GM20000 (cell line): ENCODE data around the gene CDA.

ENCODE experiments used
- DNase-seq: peaks from one replicate; pipeline ENCODE4 v3.0.0; 2012; ENCODE audit warnings: low spot score
- TF ChIP-seq, protein P1 (sequence below): IDR thresholded peaks from 2 replicates; pipeline ENCODE4 v1.5.1; 2012; ENCODE audit warnings: mild to moderate bottlenecking, control low read depth; ENCODE audit errors: extremely low read depth, missing control alignments

The CDA gene

DNA sequence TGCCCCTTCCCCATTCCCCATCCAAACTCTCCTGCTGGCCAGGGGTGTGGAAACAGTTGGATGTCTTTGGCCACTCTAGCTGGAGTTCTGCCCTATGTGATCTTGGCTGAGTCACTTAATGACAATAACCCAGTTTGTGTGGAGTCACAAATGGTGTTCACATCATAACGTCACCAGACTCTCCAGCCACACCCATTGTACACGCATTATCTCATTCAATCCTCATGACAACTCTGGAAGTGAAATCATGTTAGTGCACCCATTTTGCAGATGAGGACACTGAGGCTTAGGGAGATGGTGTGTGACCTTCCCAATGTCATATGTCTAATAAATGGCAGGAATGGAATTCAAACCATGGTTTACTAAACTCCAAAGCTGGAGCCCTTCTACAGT, 1.2 kb upstream of the CDA start:
- TF ChIP-seq, protein P1, sequence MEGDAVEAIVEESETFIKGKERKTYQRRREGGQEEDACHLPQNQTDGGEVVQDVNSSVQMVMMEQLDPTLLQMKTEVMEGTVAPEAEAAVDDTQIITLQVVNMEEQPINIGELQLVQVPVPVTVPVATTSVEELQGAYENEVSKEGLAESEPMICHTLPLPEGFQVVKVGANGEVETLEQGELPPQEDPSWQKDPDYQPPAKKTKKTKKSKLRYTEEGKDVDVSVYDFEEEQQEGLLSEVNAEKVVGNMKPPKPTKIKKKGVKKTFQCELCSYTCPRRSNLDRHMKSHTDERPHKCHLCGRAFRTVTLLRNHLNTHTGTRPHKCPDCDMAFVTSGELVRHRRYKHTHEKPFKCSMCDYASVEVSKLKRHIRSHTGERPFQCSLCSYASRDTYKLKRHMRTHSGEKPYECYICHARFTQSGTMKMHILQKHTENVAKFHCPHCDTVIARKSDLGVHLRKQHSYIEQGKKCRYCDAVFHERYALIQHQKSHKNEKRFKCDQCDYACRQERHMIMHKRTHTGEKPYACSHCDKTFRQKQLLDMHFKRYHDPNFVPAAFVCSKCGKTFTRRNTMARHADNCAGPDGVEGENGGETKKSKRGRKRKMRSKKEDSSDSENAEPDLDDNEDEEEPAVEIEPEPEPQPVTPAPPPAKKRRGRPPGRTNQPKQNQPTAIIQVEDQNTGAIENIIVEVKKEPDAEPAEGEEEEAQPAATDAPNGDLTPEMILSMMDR: no peak
- no peak for DNase-seq

DNA sequence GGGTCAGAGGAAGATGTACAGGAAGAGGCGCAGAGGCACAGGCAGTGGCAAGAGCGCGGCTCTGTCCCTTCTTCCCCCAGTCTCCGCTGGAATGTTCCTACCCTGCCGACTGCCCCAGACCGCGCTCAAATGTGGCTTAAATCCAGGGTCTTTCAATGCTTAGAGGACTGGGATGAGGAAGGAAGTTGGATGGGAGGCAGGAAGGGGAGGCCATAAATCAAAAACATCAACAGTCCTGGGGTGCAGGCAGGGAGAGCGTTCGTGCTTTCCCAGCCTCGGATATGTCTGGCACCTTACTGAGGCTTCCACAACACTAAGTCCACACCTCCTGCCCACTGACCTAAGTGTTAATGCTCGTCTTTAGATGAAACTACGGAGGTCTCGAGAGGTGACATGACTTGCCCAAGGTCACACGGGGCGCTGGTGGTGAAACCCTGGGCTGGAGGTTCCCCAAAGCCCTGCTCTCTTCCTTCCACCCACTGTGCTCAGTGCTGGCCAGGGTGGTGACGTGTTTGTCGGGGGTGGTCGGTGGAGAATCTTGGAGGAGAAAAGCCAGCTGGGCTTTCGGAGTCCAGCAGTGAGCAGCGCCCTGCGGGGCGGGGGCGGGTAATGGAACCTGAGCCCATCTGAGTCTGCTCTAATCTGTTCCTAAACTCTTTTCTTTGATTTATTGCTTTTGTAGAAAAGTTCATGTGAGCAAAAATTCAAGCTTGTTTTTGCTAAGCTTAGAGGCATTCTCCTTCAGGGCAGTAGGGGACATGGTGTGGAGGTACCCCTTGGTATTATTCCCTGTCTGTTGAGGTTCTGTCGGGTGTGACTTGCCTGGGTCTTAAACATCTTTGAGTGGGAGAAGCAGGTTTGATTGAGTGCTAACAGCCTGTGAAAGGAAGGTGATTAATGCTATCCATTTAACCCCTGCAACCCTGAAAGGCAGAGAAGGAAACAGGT, 708 bp downstream of the CDA start:
- DNase-seq: no peak
- TF ChIP-seq, protein P1: no peak

DNA sequence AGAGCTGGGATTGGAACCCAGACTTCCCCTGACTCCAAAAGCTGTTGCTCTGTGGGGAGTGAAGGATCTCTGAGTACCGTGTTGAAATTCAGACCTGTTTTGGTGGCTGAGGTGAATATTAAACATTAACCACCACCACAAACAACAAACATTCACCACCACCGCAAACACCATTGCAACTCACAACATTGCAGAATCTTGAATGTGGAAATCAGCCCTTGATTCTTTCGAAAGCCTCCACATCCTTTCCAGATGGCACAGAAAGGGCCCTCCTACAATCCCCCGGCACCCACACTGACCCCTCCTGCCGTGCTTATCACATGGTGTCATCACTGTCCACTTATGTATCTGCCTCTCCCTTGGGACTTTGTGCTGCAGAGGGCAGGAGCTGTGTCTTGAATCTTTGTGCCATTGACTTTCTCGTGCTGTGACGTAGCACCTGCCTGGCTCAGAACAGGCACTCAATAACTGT, 1.4 kb downstream of the CDA start:
- DNase-seq: no peak
- TF ChIP-seq, protein P1: no peak

DNA sequence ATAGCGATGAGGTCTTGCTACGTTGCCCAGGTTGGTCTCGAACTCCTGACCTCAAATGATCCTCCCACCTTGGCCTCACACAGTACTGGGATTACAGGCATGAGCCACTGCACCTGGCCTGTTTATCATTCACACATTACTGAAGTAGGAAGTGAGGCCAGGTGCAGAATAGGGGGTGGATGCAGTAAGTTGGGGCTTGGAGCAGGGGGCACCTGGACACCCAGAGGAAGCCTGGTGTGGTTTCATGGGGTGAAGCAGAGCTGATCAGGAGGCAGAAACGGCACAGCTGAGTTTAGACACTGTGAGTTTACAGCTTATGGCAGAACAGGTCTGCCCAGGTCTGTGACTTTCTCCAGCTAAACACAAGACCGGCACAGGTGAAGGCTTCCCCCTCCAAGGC, 4.9 kb downstream of the CDA start:
- DNase-seq: no peak

DNA sequence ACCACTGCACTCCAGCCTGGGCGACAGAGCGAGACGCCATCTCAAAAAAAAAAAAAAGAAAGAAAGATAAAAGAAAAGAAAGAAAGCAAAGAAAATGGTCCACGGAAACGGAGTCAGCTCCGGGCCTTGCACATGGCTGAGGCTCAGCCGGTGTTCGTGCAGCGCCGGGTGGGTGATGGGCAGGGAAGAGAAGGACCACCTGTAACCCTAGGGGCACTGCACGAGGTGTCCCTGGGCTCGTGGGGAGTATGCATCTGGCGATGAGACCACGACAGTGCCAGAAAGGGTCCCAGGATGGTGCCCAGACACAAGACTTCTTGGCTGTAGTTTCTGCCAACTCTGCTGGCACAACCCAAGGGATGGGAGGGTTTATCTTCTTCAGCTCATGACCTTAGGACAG, 5.8 kb downstream of the CDA start:
- no peak for DNase-seq
- TF ChIP-seq, protein P1: no peak

More for the DNA sequence above, 4.9 kb downstream of the CDA start:
- TF ChIP-seq, protein P1: no peak

DNA sequence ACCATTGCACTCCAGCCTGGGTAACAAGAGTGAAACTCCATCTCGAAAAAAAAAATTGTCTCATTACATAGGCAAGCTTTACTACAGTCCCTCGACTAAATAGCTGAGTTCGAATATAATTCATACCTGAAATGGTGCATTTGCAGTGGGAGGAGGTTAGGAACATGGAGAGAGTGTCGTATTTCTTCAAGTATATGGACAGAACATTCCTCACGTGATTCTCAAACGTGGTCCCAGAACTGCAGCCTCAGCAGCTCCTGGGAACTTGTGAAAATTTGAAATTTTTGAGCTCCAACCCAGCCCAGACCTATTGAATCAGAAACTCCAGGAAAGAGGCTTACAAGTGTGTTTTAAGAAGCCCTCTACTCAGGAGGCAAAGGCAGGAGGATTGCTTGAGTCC, 7.2 kb downstream of the CDA start:
- DNase-seq: no peak
- TF ChIP-seq, protein P1: no peak

DNA sequence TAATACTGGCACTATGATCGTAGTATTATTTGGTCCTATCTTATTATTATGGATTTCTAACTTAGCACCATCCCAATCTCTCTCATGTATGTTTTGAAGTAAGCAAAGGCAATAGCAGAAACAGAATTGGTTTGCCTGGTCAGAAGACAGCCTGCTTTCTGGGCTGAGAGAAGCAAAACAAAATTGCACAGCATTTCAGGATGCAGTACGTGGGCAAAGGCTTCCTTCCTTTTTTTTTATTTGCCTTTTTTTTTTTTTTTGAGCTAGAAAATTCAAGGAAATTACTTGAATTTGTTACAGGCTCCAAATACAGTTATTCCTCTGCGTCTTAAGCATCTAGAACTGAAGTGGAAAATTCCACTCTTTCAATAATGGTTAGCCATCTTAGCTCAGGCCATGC, 8.8 kb downstream of the CDA start:
- TF ChIP-seq, protein P1: no peak
- no peak for DNase-seq
